Endothelial cell of umbilical vein (primary cell): ENCODE results near the gene LHFPL2. TPM values are rescaled to one million over a fixed set of nuclear protein-coding genes. Genes with fewer than 3 reads are reported as not detected.
"Not testable (repeated sequence)": the region's sequence is repeated elsewhere in the genome, so short reads cannot be mapped to it uniquely, and the experiment has no call there.

Experiments
- BruUV-seq: library from RNA; stranded (reverse); fragments of 400-500 nt; replicated peaks from 2 replicates; lab custom pipeline; 2021; lab: Mats Ljungman, UMichigan
- CTCF ChIA-PET: fragments of 300-600, 350-600 bp; sonication (Branson Sonifier 250); formaldehyde crosslinking; loops from one replicate; lab custom pipeline; 2021; ENCODE audit warnings: antibody characterized with exemption, inconsistent platforms; lab: Charles Lee
- POLR2A ChIA-PET: fragments of 300-600, 350-600 bp; sonication (Branson Sonifier 250); formaldehyde crosslinking; loops from one replicate; lab custom pipeline; 2021; ENCODE audit warnings: antibody characterized with exemption, inconsistent platforms; lab: Charles Lee
- DNase-seq: peaks from one replicate; pipeline ENCODE4 v3.0.0-alpha.2; 2011; ENCODE audit warnings: low read depth, low spot score
- FAIRE-seq: peaks from 2 replicates; lab custom pipeline; 2011; peaks lifted over from hg19 to GRCh38; lab: Jason Lieb, UNC
- H2AFZ ChIP-seq: 2 replicates; pipeline ENCODE4 v1.6.0; 2012; ENCODE audit warnings: low read depth, low read length, control low read depth, inconsistent platforms
- H3K27ac ChIP-seq: 2 replicates; pipeline ENCODE4 v1.5.1; 2011; ENCODE audit warnings: low read depth, mild to moderate bottlenecking, control low read depth, low read length, moderate library complexity; ENCODE audit not compliant: insufficient read depth
- H3K27me3 ChIP-seq, 2 experiments: 2 replicates each; pipeline versions ENCODE4 v1.6.0 to v1.6.1; 2011; ENCODE audit warnings: low read length in 2 of 2, mixed read lengths in 1 of 2; ENCODE audit not compliant: control insufficient read depth in 2 of 2, insufficient read depth in 2 of 2
- H3K36me3 ChIP-seq, 2 experiments: 2 replicates in 1 of 2; 3 replicates in 1 of 2; pipeline ENCODE4 v1.5.1; 2011; ENCODE audit warnings: low read length in 2 of 2, mild to moderate bottlenecking in 1 of 2, moderate library complexity in 1 of 2; ENCODE audit not compliant: control insufficient read depth in 2 of 2, insufficient read depth in 2 of 2; ENCODE audit errors: extremely low read depth in 1 of 2
- H3K4me1 ChIP-seq: 3 replicates; pipeline ENCODE4 v1.5.1; 2011; ENCODE audit warnings: mild to moderate bottlenecking, low read length; ENCODE audit not compliant: control insufficient read depth, insufficient read depth; ENCODE audit errors: extremely low read depth
- H3K4me2 ChIP-seq: 2 replicates; pipeline ENCODE4 v1.6.1; 2011; ENCODE audit warnings: low read length, control low read depth, mixed read lengths; ENCODE audit not compliant: insufficient read depth
- H3K4me3 ChIP-seq, 3 experiments: fragments of 200-600 bp in 1 of 3; sonication (generic), shearing (Covaris generic) in 1 of 3; replicated peaks in 1 of 3; 2 replicates each; pipeline ENCODE4 v1.5.1; 2011 to 2016; ENCODE audit warnings: control low read depth in 3 of 3, low read length in 3 of 3, mild to moderate bottlenecking in 2 of 3, inconsistent platforms in 1 of 3, low read depth in 1 of 3, moderate library complexity in 1 of 3; ENCODE audit not compliant: insufficient read depth in 1 of 3
- H3K79me2 ChIP-seq: 2 replicates; pipeline ENCODE4 v1.6.0; 2012; ENCODE audit warnings: low read length, inconsistent platforms; ENCODE audit not compliant: control insufficient read depth, insufficient read depth
- H3K9ac ChIP-seq: replicated peaks from 2 replicates; pipeline ENCODE3; 2011; ENCODE audit warnings: low read length, control low read depth; ENCODE audit not compliant: insufficient read depth; ENCODE audit errors: extremely low read depth
- H3K9me1 ChIP-seq: replicated peaks from 3 replicates; pipeline ENCODE4 v1.6.0; 2011; ENCODE audit warnings: mild to moderate bottlenecking, low read length; ENCODE audit not compliant: control insufficient read depth, insufficient read depth; ENCODE audit errors: extremely low read depth
- H3K9me3 ChIP-seq: replicated peaks from 2 replicates; pipeline ENCODE4 v1.5.1; 2012; ENCODE audit warnings: low read length, inconsistent platforms; ENCODE audit not compliant: control insufficient read depth, insufficient read depth
- H4K20me1 ChIP-seq: replicated peaks from 2 replicates; pipeline ENCODE3; 2011; ENCODE audit warnings: mild to moderate bottlenecking, low read length; ENCODE audit not compliant: control insufficient read depth, insufficient read depth; ENCODE audit errors: extremely low read depth
- EZH2 ChIP-seq: IDR thresholded peaks from 2 replicates; pipeline ENCODE4 v1.6.1; 2012; ENCODE audit warnings: borderline replicate concordance, low read depth, mild to moderate bottlenecking, moderate library complexity, low read length, inconsistent platforms; ENCODE audit not compliant: severe bottlenecking
- FOS ChIP-seq: IDR thresholded peaks from 2 replicates; pipeline ENCODE4 v1.6.1; 2011; ENCODE audit warnings: mild to moderate bottlenecking, low read length, moderate library complexity, borderline replicate concordance; ENCODE audit not compliant: insufficient read depth
- GATA2 ChIP-seq: IDR thresholded peaks from 2 replicates; pipeline ENCODE4 v1.7.0; 2011; ENCODE audit warnings: low read depth, mild to moderate bottlenecking, moderate library complexity, mixed read lengths, low read length; ENCODE audit not compliant: insufficient read length, insufficient read depth
- JUN ChIP-seq: IDR thresholded peaks from 2 replicates; pipeline ENCODE4 v1.6.1; 2011; ENCODE audit warnings: borderline replicate concordance, low read depth; ENCODE audit not compliant: insufficient read length, insufficient read depth
- MYC ChIP-seq: IDR thresholded peaks from one replicate; pipeline ENCODE4 v1.6.1; 2011; ENCODE audit warnings: mild to moderate bottlenecking, low read depth, low read length
- POLR2A ChIP-seq: IDR thresholded peaks from 2 replicates; pipeline ENCODE4 v1.6.1; 2012; ENCODE audit warnings: low read depth, mild to moderate bottlenecking, control low read depth, low read length
- POLR2AphosphoS5 ChIP-seq: IDR thresholded peaks from 2 replicates; pipeline ENCODE4 v1.6.1; 2012; ENCODE audit warnings: low read depth, mild to moderate bottlenecking, control low read depth, low read length, moderate library complexity; ENCODE audit not compliant: insufficient read depth
- dilution Hi-C: fragments of 300-500 bp; cut with MboI; formaldehyde crosslinking; loops from one replicate; pipeline ENCODE4 v1.15.0; 2019; ENCODE audit warnings: low sequenced_read_pairs; ENCODE audit not compliant: extremely low pct_ligation_motif_present
- intact Hi-C: fragments of 100-400 bp; cut with micrococcal nuclease; formaldehyde crosslinking; loops from one replicate; pipeline ENCODE4 v1.10.0; 2022
- polyA plus RNA-seq, 4 experiments: library from polyadenylated mRNA; depleted of rRNA in 3 of 4; stranded (reverse) in 3 of 4; unstranded in 1 of 4; fragments of >200 nt; gene quantifications; 2 replicates each; pipeline versions ENCODE4 v1.2.1 to v1.2.3, GENCODE V29; 2011 to 2012; ENCODE audit warnings: missing spikeins in 1 of 4
- total RNA-seq: library from RNA; stranded (reverse); gene quantifications from 2 replicates; pipeline ENCODE4 v1.2.3, GENCODE V29; 2021
- TF ChIP-seq, protein P1 (sequence below), 2 donors: IDR thresholded peaks; 1 replicate in 1 of 2; 2 replicates in 1 of 2; pipeline ENCODE4 v1.5.1; 2011; ENCODE audit warnings: low read length in 2 of 2, mild to moderate bottlenecking in 2 of 2, moderate library complexity in 2 of 2, control low read depth in 1 of 2, inconsistent platforms in 1 of 2, low read depth in 1 of 2; ENCODE audit not compliant: insufficient read depth in 1 of 2; ENCODE audit errors: extremely low read depth in 1 of 2
- TF ChIP-seq, protein P2 (sequence below): IDR thresholded peaks from 2 replicates; pipeline ENCODE4 v1.6.1; 2011; ENCODE audit not compliant: insufficient read depth, insufficient read length

The LHFPL2 gene
- total and polyA plus RNA-seq, 2 donors (not counting 3 experiments of a cell fraction or from before 2014, with no cell fraction given) = 9.6 to 36.3 TPM

DNA sequence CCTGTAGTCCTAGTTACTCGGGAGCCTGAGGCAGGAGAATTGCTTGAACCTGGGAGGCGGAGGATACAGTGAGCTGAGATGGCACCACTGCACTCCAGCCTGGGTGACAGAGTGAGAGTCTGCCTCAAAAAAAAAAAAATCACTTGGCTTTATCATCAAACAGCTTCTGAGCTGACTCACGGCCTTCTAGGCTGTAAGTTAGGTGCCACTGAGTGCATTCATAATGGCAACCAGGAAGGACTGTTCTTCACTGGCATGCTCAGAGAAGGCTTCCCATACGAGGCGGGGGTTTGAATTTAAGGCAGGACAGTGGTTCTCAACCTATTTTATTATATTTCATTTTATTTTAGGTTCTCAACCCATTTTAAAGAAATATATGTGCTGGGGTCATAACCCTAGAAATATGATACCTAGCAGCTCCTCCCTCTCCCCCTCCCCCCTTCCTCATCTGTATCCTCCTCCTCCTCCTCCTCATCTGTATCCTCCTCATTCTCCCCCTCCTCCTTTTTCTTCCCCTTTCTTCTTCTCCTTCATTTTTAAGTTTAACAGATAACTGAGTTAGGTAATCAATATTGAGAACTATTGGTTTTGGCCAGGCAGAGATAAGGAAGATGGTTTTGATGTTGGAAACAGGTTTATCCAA lies 19.0 kb upstream of the LHFPL2 start:
- no peaks in the 10 kb centered on the region for H3K36me3 ChIP-seq
- POLR2A ChIA-PET = no interaction called here
- FAIRE-seq (no peak), DNase-seq (no peak)
- no peaks in the 10 kb centered on the region for H3K79me2 ChIP-seq
- H2AFZ ChIP-seq = no peak overlapping the region
- H3K4me1 ChIP-seq = no peaks in the 10 kb centered on the region
- H3K27ac ChIP-seq = no peak overlapping the region
- no peak overlapping the region for H3K9ac ChIP-seq
- CTCF ChIA-PET = interaction anchor here (1.1 to 1.3 kb wide), 3 partner anchors 13 to 200 kb away, joined by 3 read pairs; no protein-coding TSS in a partner anchor
- H4K20me1 ChIP-seq = no peaks in the 10 kb centered on the region
- H3K4me2 ChIP-seq = no peak overlapping the region
- dilution Hi-C loops = no loop called here
- TF ChIP-seq EZH2 (no peak), GATA2 (no peak), POLR2A (no peak), POLR2AphosphoS5 (no peak), MYC (no peak), JUN (no peak), FOS (no peak)
- TF ChIP-seq, protein P1, sequence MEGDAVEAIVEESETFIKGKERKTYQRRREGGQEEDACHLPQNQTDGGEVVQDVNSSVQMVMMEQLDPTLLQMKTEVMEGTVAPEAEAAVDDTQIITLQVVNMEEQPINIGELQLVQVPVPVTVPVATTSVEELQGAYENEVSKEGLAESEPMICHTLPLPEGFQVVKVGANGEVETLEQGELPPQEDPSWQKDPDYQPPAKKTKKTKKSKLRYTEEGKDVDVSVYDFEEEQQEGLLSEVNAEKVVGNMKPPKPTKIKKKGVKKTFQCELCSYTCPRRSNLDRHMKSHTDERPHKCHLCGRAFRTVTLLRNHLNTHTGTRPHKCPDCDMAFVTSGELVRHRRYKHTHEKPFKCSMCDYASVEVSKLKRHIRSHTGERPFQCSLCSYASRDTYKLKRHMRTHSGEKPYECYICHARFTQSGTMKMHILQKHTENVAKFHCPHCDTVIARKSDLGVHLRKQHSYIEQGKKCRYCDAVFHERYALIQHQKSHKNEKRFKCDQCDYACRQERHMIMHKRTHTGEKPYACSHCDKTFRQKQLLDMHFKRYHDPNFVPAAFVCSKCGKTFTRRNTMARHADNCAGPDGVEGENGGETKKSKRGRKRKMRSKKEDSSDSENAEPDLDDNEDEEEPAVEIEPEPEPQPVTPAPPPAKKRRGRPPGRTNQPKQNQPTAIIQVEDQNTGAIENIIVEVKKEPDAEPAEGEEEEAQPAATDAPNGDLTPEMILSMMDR (IDR thresholded peaks at IDR 0.05; ENCODE audit: extremely low read depth in 1 of 2, insufficient read depth in 1 of 2, low read depth in 1 of 2, low read length in 2 of 2) = no peak
- TF ChIP-seq, protein P2, sequence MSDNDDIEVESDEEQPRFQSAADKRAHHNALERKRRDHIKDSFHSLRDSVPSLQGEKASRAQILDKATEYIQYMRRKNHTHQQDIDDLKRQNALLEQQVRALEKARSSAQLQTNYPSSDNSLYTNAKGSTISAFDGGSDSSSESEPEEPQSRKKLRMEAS = no peak
- no peaks in the 10 kb centered on the region for H3K9me1 ChIP-seq
- intact Hi-C loops = no loop called here
- peaks cover 0 to 2% of the 10 kb centered on the region in 2 experiments for H3K27me3 ChIP-seq
- no peaks in the 10 kb centered on the region for H3K9me3 ChIP-seq
- no TSS peak for BruUV-seq
- no peak overlapping the region for H3K4me3 ChIP-seq

DNA sequence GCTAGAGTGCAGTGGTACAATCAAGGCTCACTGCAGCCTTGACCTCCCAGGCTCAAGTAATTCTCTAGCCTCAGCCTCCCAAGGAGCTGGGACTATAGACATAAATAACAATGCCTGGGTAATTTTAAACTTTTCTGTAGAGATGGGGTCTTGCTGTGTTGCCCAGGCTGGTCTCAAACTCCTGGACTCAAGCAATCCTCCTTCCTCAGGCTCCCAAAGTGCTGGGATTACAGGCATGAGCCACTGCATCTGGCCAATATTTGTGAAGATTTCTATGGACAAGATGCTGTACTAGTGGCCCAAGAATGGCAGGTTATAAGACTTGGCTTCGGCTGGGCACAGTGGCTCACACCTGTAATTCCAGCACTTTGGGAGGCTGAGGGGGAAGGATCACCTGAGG lies 18.4 kb upstream of the LHFPL2 start:
- H3K4me1 ChIP-seq, H3K79me2 ChIP-seq, DNase-seq, H3K9ac ChIP-seq, H3K9me1 ChIP-seq, FAIRE-seq, H3K27me3 ChIP-seq, POLR2A ChIA-PET, BruUV-seq, intact Hi-C loops, H3K9me3 ChIP-seq, dilution Hi-C loops, H3K36me3 ChIP-seq, H3K27ac ChIP-seq, H2AFZ ChIP-seq, H4K20me1 ChIP-seq, H3K4me2 ChIP-seq, H3K4me3 ChIP-seq: not testable (repeated sequence)
- CTCF ChIA-PET = interaction anchor here (1.0 kb wide), 1 partner anchor 358 kb away, joined by 5 read pairs; no protein-coding TSS in a partner anchor
